ENCODE data around the gene MATCAP1. TPM values are rescaled to one million over a fixed set of nuclear protein-coding genes. Genes with fewer than 3 reads are reported as not detected.

MATCAP1 gene
- total and polyA plus RNA-seq, 2 of the 13 experiments (the other 11 are each of a cell fraction or from before 2014, with no cell fraction given): 11.2 to 24.5 TPM

DNA sequence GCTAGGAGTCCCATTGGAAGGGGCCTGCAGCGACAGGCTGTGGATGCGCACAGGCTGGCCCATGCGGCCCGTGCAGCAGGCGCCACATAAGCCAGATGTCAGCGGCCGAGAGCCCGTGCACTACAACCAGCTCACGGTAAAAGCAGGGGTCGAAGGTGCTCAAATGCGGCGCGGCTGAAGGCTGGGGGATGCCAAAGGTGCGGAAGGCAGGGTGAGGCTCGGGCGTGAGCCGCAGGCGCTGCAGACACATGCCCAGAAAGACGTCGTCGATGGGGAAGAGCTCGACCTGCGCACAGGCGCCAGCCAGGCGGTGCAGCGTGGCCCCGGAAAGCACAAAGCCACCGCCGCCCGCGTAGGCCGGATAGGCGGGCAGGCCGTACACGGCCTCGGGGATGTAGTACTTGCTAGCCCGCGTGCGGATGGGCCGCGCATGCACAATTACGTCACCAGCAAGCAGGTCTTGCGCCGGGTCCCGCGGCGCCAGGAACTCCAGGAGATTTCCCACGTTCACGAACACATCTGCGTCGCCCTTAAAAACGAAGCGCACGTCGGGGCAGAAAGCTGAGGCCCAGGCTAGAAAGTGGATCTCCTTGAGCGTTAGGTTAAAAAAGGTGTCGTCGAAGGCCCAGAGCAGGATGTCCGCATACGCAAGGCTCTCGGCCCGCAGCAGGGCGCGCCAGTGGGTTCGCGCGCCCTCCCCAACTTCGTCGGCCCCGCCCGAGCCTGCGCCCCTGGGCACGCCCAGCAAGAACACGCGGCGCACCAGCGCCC is 34.3 kb downstream of the MATCAP1 start (continued):
- TF ChIP-seq ZNF318 (CRISPR knock-in tag; IDR thresholded peaks at IDR 0.05) (no peak), ZNF484 (CRISPR knock-in tag; IDR thresholded peaks at IDR 0.05; ENCODE audit: borderline replicate concordance, low read depth) (no peak), MED13 (CRISPR knock-in tag; IDR thresholded peaks at IDR 0.05) (no peak), ETS1 (CRISPR knock-in tag; IDR thresholded peaks at IDR 0.05) (no peak), NFE2L2 (IDR thresholded peaks at IDR 0.05; ENCODE audit: low read length) (no peak), ZNF776 (CRISPR knock-in tag; IDR thresholded peaks at IDR 0.05) (no peak), ZNF121 (CRISPR knock-in tag; IDR thresholded peaks at IDR 0.05) (no peak), TERF1 (CRISPR knock-in tag; IDR thresholded peaks at IDR 0.05) (no peak), ZNF382 (CRISPR knock-in tag; IDR thresholded peaks at IDR 0.05; ENCODE audit: borderline replicate concordance) (no peak), KDM4B (CRISPR knock-in tag; IDR thresholded peaks at IDR 0.05) (no peak), SMAD9 (CRISPR knock-in tag; IDR thresholded peaks at IDR 0.05) (no peak), ELF4 (CRISPR knock-in tag; IDR thresholded peaks at IDR 0.05; ENCODE audit: borderline replicate concordance) (no peak)
- TF ChIP-seq, protein P1, sequence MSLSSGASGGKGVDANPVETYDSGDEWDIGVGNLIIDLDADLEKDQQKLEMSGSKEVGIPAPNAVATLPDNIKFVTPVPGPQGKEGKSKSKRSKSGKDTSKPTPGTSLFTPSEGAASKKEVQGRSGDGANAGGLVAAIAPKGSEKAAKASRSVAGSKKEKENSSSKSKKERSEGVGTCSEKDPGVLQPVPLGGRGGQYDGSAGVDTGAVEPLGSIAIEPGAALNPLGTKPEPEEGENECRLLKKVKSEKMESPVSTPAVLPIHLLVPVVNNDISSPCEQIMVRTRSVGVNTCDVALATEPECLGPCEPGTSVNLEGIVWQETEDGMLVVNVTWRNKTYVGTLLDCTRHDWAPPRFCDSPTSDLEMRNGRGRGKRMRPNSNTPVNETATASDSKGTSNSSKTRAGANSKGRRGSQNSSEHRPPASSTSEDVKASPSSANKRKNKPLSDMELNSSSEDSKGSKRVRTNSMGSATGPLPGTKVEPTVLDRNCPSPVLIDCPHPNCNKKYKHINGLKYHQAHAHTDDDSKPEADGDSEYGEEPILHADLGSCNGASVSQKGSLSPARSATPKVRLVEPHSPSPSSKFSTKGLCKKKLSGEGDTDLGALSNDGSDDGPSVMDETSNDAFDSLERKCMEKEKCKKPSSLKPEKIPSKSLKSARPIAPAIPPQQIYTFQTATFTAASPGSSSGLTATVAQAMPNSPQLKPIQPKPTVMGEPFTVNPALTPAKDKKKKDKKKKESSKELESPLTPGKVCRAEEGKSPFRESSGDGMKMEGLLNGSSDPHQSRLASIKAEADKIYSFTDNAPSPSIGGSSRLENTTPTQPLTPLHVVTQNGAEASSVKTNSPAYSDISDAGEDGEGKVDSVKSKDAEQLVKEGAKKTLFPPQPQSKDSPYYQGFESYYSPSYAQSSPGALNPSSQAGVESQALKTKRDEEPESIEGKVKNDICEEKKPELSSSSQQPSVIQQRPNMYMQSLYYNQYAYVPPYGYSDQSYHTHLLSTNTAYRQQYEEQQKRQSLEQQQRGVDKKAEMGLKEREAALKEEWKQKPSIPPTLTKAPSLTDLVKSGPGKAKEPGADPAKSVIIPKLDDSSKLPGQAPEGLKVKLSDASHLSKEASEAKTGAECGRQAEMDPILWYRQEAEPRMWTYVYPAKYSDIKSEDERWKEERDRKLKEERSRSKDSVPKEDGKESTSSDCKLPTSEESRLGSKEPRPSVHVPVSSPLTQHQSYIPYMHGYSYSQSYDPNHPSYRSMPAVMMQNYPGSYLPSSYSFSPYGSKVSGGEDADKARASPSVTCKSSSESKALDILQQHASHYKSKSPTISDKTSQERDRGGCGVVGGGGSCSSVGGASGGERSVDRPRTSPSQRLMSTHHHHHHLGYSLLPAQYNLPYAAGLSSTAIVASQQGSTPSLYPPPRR (CRISPR knock-in tag; IDR thresholded peaks at IDR 0.05; ENCODE audit: borderline replicate concordance): no peak

Data from HepG2 (cell line).